ENCODE results near the gene GOLGA6L10.
"Not testable (repeated sequence)": the region's sequence is repeated elsewhere in the genome, so short reads cannot be mapped to it uniquely, and the experiment has no call there.

The GOLGA6L10 gene

GRCh38 chr15:82316247-82317090 is 32.8 kb downstream of the GOLGA6L10 start:
- DNase-seq: not testable (repeated sequence)

GRCh38 chr15:82315519-82316246 is 33.6 kb downstream of the GOLGA6L10 start:
- DNase-seq: no peak

- DNase-seq: no peak
Measured at GRCh38 chr15:82314769-82315518, 34.3 kb downstream of the GOLGA6L10 start.

GRCh38 chr15:82313951-82314768 is 35.1 kb downstream of the GOLGA6L10 start:
- not testable (repeated sequence) for DNase-seq

- no peak for DNase-seq
Measured at GRCh38 chr15:82313446-82313845, 35.8 kb downstream of the GOLGA6L10 start.

GRCh38 chr15:82312586-82313349 is 36.5 kb downstream of the GOLGA6L10 start:
- no peak for DNase-seq

- not testable (repeated sequence) for DNase-seq
Measured at GRCh38 chr15:82311321-82311720, 38.0 kb downstream of the GOLGA6L10 start.

GRCh38 chr15:82309802-82310201 is 39.5 kb downstream of the GOLGA6L10 start:
- DNase-seq: no peak

- no peak for DNase-seq
Measured at GRCh38 chr15:82307714-82308081, 41.6 kb downstream of the GOLGA6L10 start.

GRCh38 chr15:82306791-82307713 is 42.2 kb downstream of the GOLGA6L10 start:
- no peak for DNase-seq

GRCh38 chr15:82305621-82306048 is 43.6 kb downstream of the GOLGA6L10 start:
- DNase-seq: no peak

GRCh38 chr15:82304778-82305090 is 44.5 kb downstream of the GOLGA6L10 start:
- no peak for DNase-seq

- no peak for DNase-seq
Measured at GRCh38 chr15:82303956-82304777, 45.1 kb downstream of the GOLGA6L10 start.

- DNase-seq: no peak
Measured at GRCh38 chr15:82301296-82302016, 47.8 kb downstream of the GOLGA6L10 start.

GRCh38 chr15:82300883-82301282 is 48.4 kb downstream of the GOLGA6L10 start:
- DNase-seq: no peak

- not testable (repeated sequence) for DNase-seq
Measured at GRCh38 chr15:82300326-82300725, 48.9 kb downstream of the GOLGA6L10 start.

- not testable (repeated sequence) for DNase-seq
Measured at GRCh38 chr15:82299511-82299914, 49.8 kb downstream of the GOLGA6L10 start.

- DNase-seq: peak; percentile 42
Measured at GRCh38 chr15:82298520-82298919, 50.8 kb downstream of the GOLGA6L10 start.

- no peak for DNase-seq
Measured at GRCh38 chr15:82298032-82298431, 51.2 kb downstream of the GOLGA6L10 start.

All from stimulated activated CD4-positive, alpha-beta T cell treated with anti-CD3 and anti-CD28 coated beads, Interleukin-4, amount 100 ng/mL, for 24 hours (primary cell).